Activated CD4-positive, alpha-beta T cell treated with anti-CD3 and anti-CD28 coated beads, Interleukin-2, Interleukin-6, amounts not matched to agents 100 ng/mL and 50 ng/mL, durations not matched to agents 16 hours and 8 hours (primary cell): ENCODE data around the gene BSDC1.
"Not testable (repeated sequence)": the region's sequence is repeated elsewhere in the genome, so short reads cannot be mapped to it uniquely, and the experiment has no call there.

ENCODE experiments used
- DNase-seq: peaks from one replicate; pipeline ENCODE4 v3.0.0-alpha.2; 2020

BSDC1 gene

DNA sequence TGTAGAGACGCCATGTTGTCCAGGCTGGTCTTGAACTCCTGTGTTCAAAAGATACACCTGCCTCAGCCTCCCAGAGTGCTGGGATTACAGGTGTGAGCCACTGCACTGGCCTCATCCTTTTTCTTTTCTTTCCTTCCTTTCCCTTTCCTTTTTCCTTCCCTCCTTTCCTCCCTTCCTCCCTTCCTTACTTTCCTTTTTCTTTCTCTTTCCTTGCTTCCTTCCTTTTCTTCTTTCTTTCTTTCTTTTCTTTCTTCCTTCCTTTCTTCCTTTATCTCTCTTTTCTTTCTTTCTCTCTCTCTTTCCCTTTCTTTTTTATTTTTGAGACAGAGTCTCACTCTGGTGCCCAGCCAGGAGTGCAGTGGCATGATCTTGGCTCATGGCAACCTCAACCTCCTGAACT lies 37.8 kb downstream of the BSDC1 start:
- no peak for DNase-seq

GRCh38 chr1:32355778-32356177 lies 38.5 kb downstream of the BSDC1 start:
- not testable (repeated sequence) for DNase-seq

DNA sequence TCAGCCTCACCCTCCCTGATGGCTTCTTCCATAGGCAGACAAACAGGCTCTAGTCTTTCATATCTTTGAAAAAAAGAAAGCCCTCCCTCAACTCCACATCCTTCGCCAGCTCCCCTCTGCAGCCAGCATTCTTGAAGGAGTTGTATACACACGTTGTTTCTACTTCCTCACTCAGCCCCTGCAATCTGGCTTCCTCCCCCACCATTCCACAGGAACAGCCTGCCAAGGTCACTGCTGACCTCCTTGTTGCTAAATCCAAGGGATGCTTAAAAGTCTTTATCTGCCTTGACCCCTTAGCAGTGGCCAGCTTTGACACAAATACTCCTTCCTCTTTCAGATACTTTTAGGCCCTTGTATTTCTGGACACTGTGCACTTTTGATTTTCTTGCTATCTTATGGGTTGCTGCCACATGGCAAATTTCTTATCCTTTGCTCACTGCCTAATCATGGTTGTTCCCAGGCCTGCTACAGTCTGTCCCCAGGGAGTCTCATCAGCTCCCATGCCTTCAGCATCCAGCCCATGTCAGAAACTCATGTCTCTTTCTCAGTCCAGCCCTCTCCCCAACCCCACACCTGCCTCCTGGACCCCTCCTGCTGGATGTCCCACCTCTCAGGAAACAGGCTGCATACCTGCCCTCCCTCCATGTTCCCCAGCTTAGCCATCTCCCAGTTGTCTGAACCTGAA lies 40.2 kb downstream of the BSDC1 start:
- no peak for DNase-seq

- no peak for DNase-seq
Observed at GRCh38 chr1:32353431-32353830, 40.8 kb downstream of the BSDC1 start.

GRCh38 chr1:32352831-32353383 lies 41.3 kb downstream of the BSDC1 start:
- DNase-seq = no peak

DNA sequence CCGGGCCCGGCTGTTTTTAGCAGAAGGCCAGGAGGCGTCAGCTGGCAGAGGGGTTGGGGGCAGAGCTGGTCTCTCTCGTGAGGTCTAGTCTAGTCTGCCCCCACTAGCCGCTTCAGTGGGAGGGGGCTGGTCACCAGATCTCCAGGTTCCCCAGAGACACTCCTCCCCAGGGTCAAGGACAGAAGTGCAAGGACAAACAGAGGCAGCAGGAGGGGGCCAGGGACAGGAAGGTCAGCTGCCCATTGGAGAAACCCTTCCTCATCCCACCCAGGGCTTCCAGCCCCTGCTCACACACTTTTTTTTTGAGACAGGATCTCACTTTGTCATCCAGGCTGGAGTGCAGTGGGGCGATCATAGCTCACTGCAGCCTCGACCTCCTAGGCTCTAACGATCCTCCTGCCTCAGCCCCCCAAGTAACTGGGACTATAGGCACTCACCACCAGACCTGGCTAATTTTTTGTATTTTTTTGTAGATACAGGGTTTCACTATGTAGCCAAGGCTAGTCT lies 41.9 kb downstream of the BSDC1 start:
- DNase-seq = no peak

GRCh38 chr1:32351399-32352238 lies 42.6 kb downstream of the BSDC1 start:
- peak; percentile 94 for DNase-seq

DNA sequence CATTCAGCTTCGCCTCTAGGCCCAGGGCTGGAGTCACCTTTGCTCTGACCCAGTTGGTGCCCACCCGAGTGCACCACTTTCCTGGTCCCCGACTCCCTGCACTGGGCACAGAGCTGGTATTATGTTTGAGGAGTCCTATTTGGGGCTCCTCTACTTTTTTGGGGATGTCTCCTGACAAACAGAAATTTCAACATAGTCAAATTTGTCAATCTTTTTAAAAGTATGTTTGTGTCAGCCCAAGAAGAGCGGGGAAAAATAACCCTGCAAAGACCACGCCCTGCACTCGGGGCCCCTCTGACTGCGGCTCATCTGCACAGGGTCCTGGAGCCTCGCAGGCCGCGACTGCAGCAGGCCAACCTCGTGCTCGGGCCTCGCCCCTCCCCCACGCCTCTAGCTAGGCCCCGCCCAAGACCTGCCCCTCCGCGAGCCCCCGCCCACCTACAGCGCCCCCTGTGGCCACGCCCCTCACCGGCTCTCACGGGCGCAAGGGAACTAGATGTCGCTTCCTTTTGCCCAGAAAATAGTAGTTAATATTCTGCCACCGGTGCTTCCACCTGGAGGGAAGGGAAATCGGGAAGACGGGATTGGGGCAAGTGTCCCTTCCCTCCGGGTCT lies 43.3 kb downstream of the BSDC1 start:
- peak; percentile 81 for DNase-seq

- no peak for DNase-seq
Observed at GRCh38 chr1:32349211-32349708, 45.0 kb downstream of the BSDC1 start.

GRCh38 chr1:32346532-32347157 lies 47.6 kb downstream of the BSDC1 start:
- no peak for DNase-seq

GRCh38 chr1:32345289-32345827 lies 48.9 kb downstream of the BSDC1 start:
- no peak for DNase-seq

DNA sequence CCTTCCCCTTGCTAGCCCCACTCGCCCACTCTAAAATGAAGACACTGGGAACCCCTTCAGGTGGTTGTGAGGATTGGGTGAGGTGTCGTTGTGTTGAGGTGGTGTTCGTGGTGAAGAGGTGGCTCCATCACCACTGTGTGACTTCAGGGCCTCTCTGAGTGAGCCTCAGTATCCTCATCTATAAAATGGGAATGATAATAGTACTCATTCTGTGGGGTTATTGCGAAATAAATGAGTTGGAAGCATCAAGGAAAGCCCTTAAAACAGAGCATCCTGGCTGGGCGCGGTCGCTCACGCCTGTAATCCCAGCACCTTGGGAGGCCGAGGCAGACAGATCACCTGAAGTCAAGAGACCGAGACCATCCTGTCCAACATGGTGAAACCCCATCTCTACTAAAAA lies 51.5 kb downstream of the BSDC1 start:
- DNase-seq = no peak

DNA sequence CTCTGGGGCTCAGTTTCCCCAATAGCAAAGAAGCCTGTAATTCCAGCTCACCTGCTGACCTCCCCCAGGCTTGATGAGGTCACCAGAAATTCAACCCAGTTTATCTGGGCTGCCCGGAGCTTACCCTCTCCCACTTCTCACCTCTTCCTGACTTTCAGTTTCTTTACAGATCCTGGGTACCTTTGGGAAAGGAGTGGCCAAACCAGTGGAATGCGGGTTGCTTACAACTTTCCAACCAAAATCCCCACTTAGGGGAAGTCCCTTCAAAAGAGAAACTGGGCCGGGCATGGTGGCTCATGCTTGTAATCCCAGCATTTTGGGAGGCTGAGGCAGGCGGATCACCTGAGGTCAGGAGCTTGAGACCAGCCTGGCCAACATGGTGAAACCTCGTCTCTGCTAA lies 52.3 kb downstream of the BSDC1 start:
- DNase-seq = no peak

GRCh38 chr1:32341186-32341757 lies 53.0 kb downstream of the BSDC1 start:
- no peak for DNase-seq

DNA sequence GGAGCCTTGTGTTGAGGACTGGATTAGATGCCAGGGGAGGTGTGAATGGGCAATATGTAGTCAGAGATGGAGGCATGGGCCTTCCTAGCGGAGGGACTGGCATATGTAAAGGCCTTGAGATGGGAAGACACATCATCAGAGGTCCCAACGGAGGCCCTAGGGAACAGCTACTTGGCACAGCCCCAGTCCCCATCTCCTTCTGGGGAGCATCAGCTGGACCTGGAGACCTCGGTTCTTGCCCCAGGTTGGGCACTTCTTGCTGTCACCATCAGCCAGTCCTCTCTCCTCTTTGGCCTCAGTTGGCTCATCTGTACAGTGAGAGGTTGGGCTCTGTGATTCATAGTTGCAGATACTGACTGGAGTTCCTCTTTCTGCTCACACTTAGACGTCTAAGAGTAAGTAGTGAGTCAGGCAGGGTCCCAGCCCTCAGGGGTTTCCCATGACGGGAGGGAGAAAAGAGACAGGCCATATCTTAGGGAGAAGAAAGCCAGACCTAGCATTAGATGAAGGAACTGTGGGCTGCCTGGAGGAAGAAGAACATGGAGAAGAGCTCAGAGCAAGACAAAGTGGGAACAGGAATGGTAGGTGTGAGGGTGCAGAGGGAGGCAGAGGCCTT lies 54.8 kb downstream of the BSDC1 start:
- peak; percentile 29 for DNase-seq

GRCh38 chr1:32338637-32339145 lies 55.5 kb downstream of the BSDC1 start:
- no peak for DNase-seq

DNA sequence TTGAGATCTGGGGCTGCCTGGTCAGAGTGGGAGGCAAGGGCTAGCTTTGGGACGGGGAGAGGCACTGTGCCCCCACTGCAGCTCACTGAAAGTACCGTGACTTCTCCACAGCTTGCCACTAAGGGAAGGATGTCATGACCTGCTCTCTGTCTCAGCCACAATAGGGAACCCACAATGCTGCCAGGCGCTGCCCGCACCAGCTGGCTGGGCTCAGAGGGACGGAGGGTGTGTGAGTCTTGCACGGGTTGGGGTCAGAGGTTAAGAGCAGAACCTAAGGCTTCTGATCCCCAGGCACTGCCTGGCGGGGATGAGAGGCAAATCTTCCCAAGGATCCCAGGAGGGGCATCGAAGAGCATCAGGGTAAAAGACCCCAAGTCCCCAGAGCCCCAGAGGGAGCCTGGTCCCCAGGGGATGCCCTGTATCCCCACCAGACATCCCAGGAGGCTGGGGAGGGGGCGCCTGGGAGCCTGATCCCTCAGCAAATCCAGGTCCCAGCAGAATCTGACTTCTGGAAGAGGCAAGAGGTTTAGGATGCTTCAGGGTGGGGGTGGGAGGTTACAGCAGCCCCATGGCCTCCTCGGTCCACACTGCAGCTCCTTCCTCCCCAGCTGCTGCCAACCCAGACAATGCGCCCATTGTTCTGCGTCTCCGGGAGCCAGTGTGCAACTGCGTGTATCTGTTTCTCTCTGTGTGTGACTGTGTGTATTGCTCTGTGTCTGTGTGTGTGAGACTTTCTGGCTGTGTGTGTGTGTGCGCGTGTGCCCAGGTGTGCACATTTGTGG lies 56.2 kb downstream of the BSDC1 start:
- peak; percentile 40 for DNase-seq

DNA sequence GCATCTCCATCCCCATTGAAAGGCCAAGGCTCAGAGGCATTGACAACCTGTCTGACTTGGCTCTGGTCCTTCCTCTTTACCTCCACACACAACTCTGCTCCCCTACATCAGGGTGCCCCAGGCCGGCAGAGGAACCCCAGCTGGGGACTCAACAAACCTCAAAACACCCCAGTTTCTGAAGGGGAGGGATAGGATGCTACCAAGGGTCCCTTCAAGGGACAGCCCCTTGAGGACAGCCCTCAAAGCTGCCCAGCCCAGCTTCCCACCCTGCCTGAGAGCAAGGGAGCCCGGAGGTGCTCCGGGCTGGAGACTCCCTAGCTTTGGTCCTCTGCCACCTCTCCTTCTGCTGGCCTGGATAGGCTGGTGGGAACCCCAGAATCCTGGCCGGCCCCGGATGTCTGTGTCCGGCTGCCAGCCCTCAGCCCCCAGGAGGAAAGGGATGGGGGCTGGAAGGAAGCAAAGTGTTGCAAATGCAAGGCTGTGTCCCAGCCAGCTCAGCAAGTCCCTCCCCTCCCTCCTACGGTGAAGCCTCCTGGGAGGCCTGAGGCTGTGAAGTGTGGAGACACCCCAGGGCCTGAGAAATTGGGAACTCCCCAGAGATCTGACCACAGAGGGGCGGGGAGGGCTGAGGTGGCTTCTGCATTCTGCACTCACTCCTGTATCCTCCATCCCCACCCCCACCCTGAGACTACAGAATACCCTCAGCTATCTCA lies 57.1 kb downstream of the BSDC1 start:
- DNase-seq = peak; percentile 66

DNA sequence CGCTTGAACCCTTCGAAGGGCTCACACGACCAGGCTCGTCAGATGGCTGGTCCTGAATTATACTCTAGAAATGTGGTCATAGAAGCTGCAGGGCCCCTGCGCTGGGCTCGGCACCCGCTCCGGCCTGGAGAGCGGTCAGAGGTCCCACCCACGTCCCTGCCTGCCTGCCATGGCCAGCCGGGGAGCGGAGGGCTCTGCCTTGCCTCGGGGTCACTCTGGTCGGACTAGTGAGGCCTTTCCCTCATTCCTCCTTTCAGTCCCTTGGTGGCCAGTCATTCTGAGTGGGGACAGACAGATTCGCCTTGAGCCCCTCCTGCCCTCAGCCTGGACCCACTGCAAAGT lies 57.7 kb downstream of the BSDC1 start:
- DNase-seq = no peak
